ENCODE measurements around the gene ATOH8. TPM values are rescaled to one million over a fixed set of nuclear protein-coding genes. Genes with fewer than 3 reads are reported as not detected.

Gene ATOH8
- total RNA-seq, 2 experiments from 2014 or later: not detected

- intact Hi-C loops (cut with DNase I, micrococcal nuclease): no loop called here
- no peak overlapping the region for H3K4me3 Mint-ChIP-seq
- no peaks in the 10 kb centered on the region for H3K9me3 Mint-ChIP-seq
- Histone ChIP-seq H3K4me3 (ENCODE audit: low read length) (no peak overlapping the region), H3K27me3 (ENCODE audit: control insufficient read depth in 1 of 2, insufficient read depth in 2 of 2, low read length in 2 of 2) (peaks cover 0 to 2% of the 10 kb centered on the region in 2 experiments), H3K9me3 (ENCODE audit: control insufficient read depth in 1 of 2, insufficient read depth in 1 of 2, low read length in 2 of 2) (no peaks in the 10 kb centered on the region), H3K4me1 (ENCODE audit: insufficient read depth, low read length) (no peaks in the 10 kb centered on the region), H3K27ac (ENCODE audit: low read depth in 1 of 2, low read length in 2 of 2) (no peak overlapping the region), H3K36me3 (ENCODE audit: insufficient read depth, low read length) (no peaks in the 10 kb centered on the region)
- no peak for TF ChIP-seq CTCF (IDR thresholded peaks at IDR 0.05)
- POLR2A ChIA-PET: no interaction called here
- ATAC-seq (ENCODE audit: poor library complexity) (no peak), DNase-seq (no peak)
- peaks cover 21% of the 10 kb centered on the region for H3K27me3 Mint-ChIP-seq
- H3K27ac Mint-ChIP-seq: no peak overlapping the region
- H3K36me3 Mint-ChIP-seq (ENCODE audit: low read depth): no peaks in the 10 kb centered on the region
- no peaks in the 10 kb centered on the region for H3K4me1 Mint-ChIP-seq (ENCODE audit: low read depth)
- CTCF ChIA-PET: no interaction called here
Measured at GRCh38 chr2:85793584-85793983, 39.8 kb downstream of the ATOH8 start.

- Histone ChIP-seq H3K27me3 (ENCODE audit: control insufficient read depth in 1 of 2, insufficient read depth in 2 of 2, low read length in 2 of 2) (peaks cover 0 to 2% of the 10 kb centered on the region in 2 experiments), H3K27ac (ENCODE audit: low read depth in 1 of 2, low read length in 2 of 2) (no peak overlapping the region), H3K9me3 (ENCODE audit: control insufficient read depth in 1 of 2, insufficient read depth in 1 of 2, low read length in 2 of 2) (no peaks in the 10 kb centered on the region), H3K4me1 (ENCODE audit: insufficient read depth, low read length) (no peaks in the 10 kb centered on the region), H3K36me3 (ENCODE audit: insufficient read depth, low read length) (no peaks in the 10 kb centered on the region), H3K4me3 (ENCODE audit: low read length) (no peak overlapping the region)
- Mint-ChIP-seq H3K4me1 (ENCODE audit: low read depth) (no peaks in the 10 kb centered on the region), H3K27ac (no peak overlapping the region), H3K9me3 (no peaks in the 10 kb centered on the region), H3K4me3 (no peak overlapping the region), H3K27me3 (peaks cover 25% of the 10 kb centered on the region), H3K36me3 (ENCODE audit: low read depth) (no peaks in the 10 kb centered on the region)
- no peak for TF ChIP-seq CTCF (IDR thresholded peaks at IDR 0.05)
- ATAC-seq (ENCODE audit: poor library complexity) (no peak), DNase-seq (no peak)
- intact Hi-C loops (cut with DNase I, micrococcal nuclease): no loop called here
- CTCF ChIA-PET: no interaction called here
- POLR2A ChIA-PET: no interaction called here
Measured at GRCh38 chr2:85794038-85794441, 40.2 kb downstream of the ATOH8 start.

- POLR2A ChIA-PET: no interaction called here
- H3K4me1 ChIP-seq (ENCODE audit: insufficient read depth, low read length): no peaks in the 10 kb centered on the region
- DNase-seq (no peak), ATAC-seq (ENCODE audit: poor library complexity) (no peak)
- intact Hi-C loops (cut with DNase I, micrococcal nuclease): no loop called here
- no peak overlapping the region for H3K27ac Mint-ChIP-seq
- H3K9me3 ChIP-seq (ENCODE audit: control insufficient read depth in 1 of 2, insufficient read depth in 1 of 2, low read length in 2 of 2): no peaks in the 10 kb centered on the region
- H3K36me3 ChIP-seq (ENCODE audit: insufficient read depth, low read length): no peaks in the 10 kb centered on the region
- no peak overlapping the region for H3K4me3 Mint-ChIP-seq
- no peak overlapping the region for H3K4me3 ChIP-seq (ENCODE audit: low read length)
- no peaks in the 10 kb centered on the region for H3K9me3 Mint-ChIP-seq
- H3K4me1 Mint-ChIP-seq (ENCODE audit: low read depth): no peaks in the 10 kb centered on the region
- no peaks in the 10 kb centered on the region for H3K36me3 Mint-ChIP-seq (ENCODE audit: low read depth)
- CTCF ChIA-PET: no interaction called here
- H3K27ac ChIP-seq (ENCODE audit: low read depth in 1 of 2, low read length in 2 of 2): no peak overlapping the region
- H3K27me3 ChIP-seq (ENCODE audit: control insufficient read depth in 1 of 2, insufficient read depth in 2 of 2, low read length in 2 of 2): peaks cover 0 to 7% of the 10 kb centered on the region in 2 experiments
- H3K27me3 Mint-ChIP-seq: peaks cover 25% of the 10 kb centered on the region
- TF ChIP-seq CTCF (IDR thresholded peaks at IDR 0.05): no peak
Measured at GRCh38 chr2:85794491-85795121, 40.8 kb downstream of the ATOH8 start.
